Inflammatory macrophage treated with lipopolysaccharide for 1 hour (primary cell): ENCODE measurements around the gene CMIP.

Experiments used
- DNase-seq, 2 donors: peaks; one replicate each; pipeline ENCODE4 v3.0.0-alpha.2; 2020 to 2022

Gene CMIP

DNA sequence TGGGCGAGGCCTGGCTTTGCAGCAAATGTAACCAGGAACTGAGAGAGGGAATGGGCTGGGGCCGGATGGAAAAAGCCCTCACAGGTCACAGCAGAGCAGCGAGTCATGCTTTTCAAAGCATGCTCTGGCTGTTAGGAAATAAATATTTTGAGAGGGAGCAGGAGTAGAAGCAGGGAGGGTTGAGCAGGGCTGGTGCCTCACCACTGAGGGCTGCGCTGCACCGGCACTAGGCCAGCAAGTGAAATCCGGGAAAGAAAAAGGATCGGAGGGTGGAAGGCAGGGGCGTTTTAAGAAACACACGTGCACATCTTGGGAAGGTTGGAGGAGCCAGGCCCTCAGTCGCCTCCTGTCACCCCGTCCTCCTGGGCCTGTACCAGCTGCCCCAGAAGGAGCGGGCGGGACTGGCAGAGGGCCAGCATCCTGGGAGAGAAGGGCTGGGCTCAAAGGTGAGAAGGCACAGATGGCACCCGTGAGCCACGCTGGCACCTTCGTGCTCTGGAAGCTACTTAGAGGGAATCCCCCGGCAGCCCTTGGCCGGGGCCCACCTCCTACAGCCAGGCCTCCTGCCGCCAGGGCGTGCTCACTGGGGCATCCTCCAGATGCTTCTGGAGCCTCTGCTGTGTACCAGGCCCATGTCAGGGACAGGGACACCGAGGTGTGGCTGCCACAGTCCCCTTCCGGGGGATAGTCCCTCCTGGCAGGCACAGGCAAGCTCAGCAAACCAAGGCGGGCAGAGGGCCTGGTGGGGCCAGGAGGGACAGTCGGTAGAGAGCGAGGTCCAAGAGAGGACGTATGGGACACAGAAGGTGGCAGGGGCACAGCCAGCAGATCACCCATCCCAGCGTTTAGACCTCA lies 263.0 kb downstream of the CMIP start:
- DNase-seq: no peak

- no peak for DNase-seq
Observed at GRCh38 chr16:81708266-81709015, 263.8 kb downstream of the CMIP start.

- no peak for DNase-seq
Observed at GRCh38 chr16:81709016-81709900, 264.6 kb downstream of the CMIP start.

DNA sequence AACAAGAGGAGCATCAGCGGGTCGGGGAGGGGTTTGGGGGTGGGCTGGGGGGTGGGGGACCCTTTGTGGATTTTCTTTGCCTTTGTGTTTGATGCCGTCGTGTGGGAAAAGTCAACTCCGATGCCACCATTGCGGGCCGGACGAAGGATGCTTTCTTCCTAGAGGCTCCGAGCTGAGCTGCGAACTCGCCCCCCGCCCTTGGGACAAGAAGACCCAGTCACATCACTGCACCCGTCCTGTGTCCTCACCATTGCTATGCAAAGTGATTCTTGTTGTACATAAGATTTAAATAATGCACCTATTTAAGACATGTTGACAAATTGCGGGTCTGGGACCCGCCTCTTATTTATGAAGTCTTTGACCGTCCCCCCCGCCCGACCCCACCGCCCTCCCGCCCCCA lies 265.4 kb downstream of the CMIP start:
- DNase-seq: no peak

DNA sequence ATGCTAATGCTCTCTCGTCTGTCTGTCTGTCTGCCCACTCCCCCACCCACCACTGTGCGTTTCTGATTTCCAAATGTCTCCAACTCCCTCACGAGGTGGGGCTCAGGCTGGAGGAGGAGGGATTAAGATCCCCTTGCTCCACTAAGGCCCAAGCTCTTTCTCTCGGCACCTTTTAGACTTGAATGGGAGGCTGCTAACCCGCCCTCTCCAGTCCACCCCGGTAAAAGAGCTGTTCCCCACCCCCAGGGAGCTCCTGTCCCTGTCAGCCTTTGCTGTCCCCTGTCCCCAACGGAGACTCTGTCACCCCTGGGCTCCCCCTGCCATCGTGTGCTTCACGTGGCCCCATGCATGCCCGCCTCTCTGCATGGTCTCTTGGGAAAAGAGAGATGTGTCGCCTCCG lies 266.0 kb downstream of the CMIP start:
- no peak for DNase-seq

DNA sequence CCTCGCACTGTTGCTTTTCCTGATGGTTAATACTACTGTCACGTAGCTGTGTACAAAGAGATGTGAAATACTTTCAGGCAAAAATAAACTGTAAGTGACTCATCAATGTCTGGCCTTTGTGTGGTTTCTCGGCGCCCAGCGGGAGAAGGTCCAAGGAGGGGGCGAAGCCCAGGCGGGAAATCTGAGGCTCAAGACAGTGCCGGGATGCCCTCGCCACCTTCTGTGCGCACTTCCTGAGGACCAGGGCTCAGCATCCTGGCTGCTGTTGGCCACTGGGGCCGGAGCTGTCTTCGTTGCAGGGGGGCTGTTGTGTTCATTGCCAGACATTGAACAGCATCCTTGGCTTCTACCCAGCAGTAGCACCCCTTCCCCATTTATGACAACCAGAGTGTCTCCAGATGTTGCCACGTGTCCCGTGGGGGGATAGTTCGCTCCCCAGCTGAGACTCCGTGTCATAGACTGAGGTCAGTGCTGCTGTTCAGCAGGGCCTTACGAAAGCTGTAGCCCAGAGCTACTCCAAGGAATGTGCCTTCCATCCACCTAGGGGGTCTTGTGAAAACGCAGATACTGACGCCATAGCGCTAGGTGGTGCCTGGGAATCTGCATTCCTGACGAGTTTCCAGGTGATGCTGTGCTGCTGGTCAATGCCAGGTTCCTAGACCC lies 267.2 kb downstream of the CMIP start:
- peak in 1 of 2 donors; percentile 36 for DNase-seq

DNA sequence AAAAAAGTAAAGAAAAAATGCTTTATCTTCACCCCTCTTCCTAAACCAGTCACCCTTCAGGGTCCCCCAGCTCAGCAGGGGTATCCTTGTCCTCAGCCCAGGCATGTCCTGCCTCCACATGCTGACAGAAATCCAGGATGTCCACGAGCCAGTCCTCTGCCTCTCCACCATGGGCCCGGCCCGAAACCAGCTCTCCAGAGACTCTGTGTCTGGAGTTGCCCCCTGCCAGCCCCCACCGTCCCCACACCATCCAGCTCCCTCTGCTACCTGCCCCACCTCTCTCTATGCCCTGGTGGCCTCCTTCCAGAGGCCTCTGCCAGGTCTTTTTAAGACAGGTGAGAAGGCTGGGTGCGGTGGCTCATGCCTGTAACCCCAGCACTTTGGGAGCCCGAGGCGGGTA lies 268.1 kb downstream of the CMIP start:
- DNase-seq: no peak

GRCh38 chr16:81713295-81713772 lies 268.7 kb downstream of the CMIP start:
- DNase-seq: no peak

DNA sequence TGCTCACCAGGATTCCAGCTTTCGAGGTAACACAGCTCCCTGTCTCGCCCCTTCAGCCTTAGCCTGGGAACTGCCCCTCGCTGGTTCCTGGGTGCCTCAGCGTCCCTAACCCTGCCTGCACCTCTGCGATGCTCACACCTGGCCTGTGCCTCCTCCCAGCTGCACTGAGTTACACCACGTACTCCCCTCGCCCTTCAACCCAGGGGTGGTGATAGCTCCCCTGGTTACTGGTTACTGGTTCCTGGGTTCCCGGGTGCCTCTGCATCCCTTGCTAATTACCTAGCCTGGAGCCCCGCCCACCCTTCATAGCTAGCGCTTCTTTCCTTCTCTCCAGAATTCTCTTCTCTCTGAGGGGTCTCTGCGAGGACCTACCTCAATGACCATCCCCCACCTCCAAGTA lies 269.2 kb downstream of the CMIP start:
- DNase-seq: no peak

DNA sequence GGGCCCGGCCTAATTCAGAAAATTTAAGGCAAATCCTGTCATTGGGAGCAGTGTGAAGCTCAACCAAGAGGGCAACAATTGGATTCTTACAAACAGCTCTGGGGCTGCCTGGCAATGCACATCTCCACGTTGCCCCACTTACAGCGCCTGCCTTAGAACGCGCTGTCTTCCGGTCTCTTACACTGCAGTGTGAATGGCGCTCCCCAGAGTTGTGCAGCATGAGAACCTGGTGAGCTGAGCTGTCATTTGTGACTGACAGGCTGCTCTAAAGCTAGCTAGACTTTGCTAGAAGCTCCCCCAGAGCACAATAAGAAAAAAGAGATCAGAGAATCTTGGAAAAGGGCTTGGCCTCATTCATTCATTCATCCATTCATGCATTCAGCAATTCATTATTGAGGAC lies 270.0 kb downstream of the CMIP start:
- DNase-seq: no peak

DNA sequence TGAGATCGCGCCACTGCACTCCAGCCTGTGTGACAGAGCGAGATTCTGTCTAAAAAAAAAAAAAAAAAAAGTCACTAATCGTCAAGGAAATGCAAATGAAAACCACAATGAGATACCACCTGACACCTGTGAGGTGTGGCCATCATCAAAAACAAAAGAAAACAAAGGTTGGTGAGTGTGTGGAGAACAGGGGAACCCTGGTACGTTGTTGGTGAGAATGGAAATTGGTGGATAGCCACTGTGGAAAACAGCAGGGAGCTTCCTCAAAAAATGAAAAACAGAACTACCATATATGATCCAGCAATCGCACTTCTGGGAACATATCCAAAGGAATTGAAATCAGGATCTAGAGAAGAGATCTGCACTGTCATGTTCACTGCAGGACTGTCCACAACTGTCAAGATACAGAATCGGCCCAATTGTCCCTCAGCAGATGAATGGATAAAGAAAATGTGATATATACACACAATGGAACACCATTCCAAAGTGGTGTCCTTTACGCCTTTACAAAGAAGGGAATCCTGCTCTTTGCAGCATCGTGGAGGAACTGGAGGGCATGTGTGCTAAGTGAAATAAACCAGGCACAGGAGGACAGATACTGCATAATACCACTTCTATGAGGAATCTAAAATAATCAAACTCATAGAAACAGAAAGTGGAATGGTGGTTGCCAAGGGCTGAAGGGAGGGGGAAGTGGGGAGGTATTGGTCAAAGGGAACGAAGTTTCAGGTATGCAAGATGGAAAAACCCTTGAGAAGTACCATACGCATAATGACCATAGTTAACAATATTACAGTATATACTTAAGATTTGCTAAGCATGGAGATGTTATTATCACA lies 271.0 kb downstream of the CMIP start:
- no peak for DNase-seq

DNA sequence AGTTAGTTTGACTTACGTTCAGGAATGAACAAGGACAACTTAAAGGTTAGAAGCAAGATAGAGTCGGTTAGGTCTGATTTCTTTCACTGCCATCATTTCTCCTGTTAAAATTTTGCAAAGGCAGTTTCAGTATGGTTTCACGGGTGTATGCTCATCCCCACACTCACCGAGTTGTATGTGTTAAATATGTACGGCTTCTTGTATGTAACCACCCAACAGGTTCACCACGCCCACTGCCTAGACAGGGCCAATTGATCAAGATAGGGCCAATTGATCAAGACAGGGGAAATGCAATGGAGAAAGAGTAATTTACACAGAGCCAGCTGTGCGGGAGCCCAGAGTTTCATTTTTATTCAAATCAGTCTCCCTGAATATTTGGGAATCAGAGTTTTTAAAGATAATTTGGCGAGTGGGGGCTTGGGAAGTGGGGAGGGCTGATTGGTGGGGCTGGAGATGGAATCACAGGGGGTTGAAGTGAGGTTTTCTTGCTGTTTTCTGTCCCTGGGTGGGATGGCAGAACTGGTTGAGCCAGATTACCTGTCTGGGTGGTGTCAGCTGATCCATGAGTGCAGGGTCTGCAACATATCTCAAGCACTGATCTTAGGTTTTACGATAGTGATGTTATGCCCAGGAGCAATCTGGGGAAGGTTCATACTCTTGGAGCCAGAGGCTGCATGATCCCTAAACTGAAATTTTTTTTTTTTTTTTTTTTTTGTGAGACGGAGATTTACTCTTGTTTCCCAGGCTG lies 272.0 kb downstream of the CMIP start:
- DNase-seq: no peak

DNA sequence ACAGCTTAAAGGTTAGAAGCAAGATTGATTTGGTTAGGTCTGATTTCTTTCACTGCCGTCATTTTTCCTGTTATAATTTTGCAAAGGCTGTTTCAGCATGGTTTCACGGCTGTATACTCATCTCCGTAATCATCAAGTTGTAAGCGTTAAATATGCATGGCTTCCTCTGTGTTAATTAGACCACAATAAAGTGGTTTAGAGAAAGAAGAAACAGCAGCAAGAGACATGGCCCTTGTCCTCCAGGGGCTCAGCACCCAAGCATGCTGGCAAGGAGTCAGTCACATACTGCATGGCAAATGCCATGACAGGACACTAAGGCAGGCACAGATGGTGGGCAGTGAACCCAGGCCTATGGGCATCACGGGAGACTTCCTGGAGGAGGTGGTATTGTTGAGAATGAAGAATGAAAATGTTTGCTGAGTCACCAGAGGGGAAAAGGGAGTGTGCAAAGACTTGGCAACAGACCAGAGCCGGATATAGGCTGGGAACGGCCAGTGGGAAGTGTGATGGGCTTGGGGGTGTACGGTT lies 273.1 kb downstream of the CMIP start:
- no peak for DNase-seq

- no peak for DNase-seq
Observed at GRCh38 chr16:81718637-81719036, 274.0 kb downstream of the CMIP start.

- no peak for DNase-seq
Observed at GRCh38 chr16:81719993-81720392, 275.4 kb downstream of the CMIP start.

DNA sequence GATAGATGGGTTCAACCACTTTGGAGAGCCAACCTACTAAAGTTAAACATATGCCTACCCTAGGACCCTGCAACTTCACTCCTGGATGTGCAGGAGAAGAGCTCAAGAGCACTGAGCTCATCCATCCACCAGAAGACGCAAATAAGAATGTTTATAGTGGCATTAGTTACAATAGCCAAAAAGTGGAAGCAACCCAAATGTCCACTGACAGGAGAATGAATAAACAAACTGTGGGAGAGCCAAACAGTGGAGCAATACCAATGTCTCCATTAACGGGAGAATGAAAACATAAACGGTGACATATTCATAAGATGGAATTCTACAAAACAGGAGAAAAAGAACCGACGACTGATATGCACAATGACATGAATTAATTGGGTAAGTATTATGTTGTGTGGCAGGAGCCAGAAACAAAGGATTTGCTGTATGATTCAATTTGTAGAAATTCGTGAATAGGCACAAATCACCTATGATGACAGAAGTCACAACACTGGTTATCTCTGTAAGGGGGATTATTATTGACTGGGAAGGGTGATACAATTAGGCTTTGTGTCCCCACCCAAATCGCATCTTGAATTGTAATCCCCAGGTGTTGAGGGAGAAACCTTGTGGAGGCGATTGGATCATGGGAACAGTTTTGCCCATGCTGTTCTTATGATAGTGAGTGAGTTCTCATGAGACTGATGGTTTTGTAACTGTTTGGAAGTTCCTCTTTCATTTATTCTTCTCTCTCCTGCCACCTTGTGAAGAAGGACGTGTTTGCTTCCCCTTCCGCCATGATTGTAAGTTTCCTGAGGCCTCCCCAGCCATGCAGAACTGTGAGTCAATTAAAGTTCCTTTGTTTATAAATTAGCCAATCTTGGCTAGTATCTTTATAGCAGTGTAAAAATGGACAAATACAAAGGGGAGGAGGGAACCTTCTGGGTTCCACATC lies 276.6 kb downstream of the CMIP start:
- DNase-seq: peak; percentile 21 to 35

GRCh38 chr16:81723098-81723723 lies 278.6 kb downstream of the CMIP start:
- peak; percentile 62 to 95 for DNase-seq

DNA sequence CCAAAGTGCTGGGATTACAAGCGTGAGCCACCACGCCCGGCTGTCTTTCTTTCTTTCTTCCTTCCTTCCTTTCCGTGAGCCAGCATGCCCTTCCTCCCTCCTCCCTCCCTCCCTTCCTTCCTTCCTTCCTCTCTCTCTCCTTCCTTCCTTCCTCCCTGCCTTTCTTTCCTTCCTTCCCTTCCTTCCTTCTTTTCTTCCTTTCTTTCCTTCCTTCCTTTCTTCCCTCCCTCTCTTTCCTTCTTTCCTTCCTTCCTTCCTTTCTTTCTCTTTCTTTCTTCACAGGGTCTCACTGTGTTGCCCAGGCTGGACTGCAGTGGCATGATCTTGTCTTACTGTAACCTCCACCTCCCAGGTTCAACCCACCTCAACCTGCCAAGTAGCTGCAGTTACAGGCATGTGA lies 283.8 kb downstream of the CMIP start:
- DNase-seq: no peak

DNA sequence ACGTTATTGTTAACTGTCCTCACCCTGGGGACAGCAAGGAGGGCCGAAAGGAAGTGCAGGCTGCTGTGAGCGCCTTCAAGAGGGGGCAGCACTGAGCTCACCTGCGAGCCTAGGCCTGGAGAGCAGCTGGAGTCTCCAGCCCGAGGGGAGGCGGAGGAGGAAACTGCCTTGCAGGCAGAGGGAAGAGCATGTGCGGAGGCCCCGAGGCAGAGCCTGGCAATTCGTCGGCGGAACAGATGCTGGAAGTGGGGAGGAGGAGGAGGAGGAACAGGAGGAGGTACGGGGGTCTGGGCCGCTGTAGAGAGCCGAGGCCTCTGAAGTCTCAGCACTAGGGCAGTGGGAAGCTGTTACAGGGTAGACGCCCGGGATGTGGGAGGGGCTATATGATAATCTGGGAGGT lies 284.8 kb downstream of the CMIP start:
- no peak for DNase-seq
